Fibroblast of peridontal ligament (primary cell): ENCODE results near the gene ZMYND15.

Experiments used
- DNase-seq: peaks from one replicate; pipeline ENCODE4 v3.0.0-alpha.2; 2010; ENCODE audit errors: extremely low read depth

The ZMYND15 gene

GRCh38 chr17:4716081-4716480 lies 23.6 kb upstream of the ZMYND15 start:
- DNase-seq, result no peak

- no peak for DNase-seq
These were observed 21.8 kb upstream of the ZMYND15 start for GRCh38 chr17:4717791-4718190.

- DNase-seq, result no peak
These were observed 21.4 kb upstream of the ZMYND15 start for GRCh38 chr17:4718276-4718675.

- no peak for DNase-seq
These were observed 20.5 kb upstream of the ZMYND15 start for GRCh38 chr17:4719146-4719545.

- DNase-seq, result no peak
These were observed 19.9 kb upstream of the ZMYND15 start for GRCh38 chr17:4719684-4720221.

GRCh38 chr17:4720787-4721186 lies 18.8 kb upstream of the ZMYND15 start:
- no peak for DNase-seq

- peak; percentile 14 for DNase-seq
These were observed 18.2 kb upstream of the ZMYND15 start for GRCh38 chr17:4721203-4722135.

- no peak for DNase-seq
These were observed 16.9 kb upstream of the ZMYND15 start for GRCh38 chr17:4722678-4723240.

GRCh38 chr17:4724650-4725049 lies 15.0 kb upstream of the ZMYND15 start:
- DNase-seq, result no peak

GRCh38 chr17:4725646-4726310 lies 13.9 kb upstream of the ZMYND15 start:
- no peak for DNase-seq

GRCh38 chr17:4728124-4728523 lies 11.5 kb upstream of the ZMYND15 start:
- no peak for DNase-seq

- DNase-seq, result no peak
These were observed 6.5 kb upstream of the ZMYND15 start for GRCh38 chr17:4733073-4733531.

- no peak for DNase-seq
These were observed 4.7 kb upstream of the ZMYND15 start for GRCh38 chr17:4734857-4735475.

GRCh38 chr17:4735876-4736651 lies 3.6 kb upstream of the ZMYND15 start:
- DNase-seq, result peak; percentile 8

GRCh38 chr17:4738136-4739121 lies 1.2 kb upstream of the ZMYND15 start:
- DNase-seq, result no peak

- DNase-seq, result no peak
These were observed 355 bp downstream of the ZMYND15 start for GRCh38 chr17:4740025-4740351.

- DNase-seq, result no peak
These were observed 951 bp downstream of the ZMYND15 start for GRCh38 chr17:4740584-4740983.

- no peak for DNase-seq
These were observed 1.9 kb downstream of the ZMYND15 start for GRCh38 chr17:4741544-4741943.

- DNase-seq, result no peak
These were observed 2.5 kb downstream of the ZMYND15 start for GRCh38 chr17:4742133-4742532.

- peak; percentile 15 for DNase-seq
These were observed 3.0 kb downstream of the ZMYND15 start for GRCh38 chr17:4742629-4743028.
